NCI-H345 treated with DMSO at 0.1 percent for 48 hours (cell line): ENCODE measurements around the gene MSMP.
A peak's percentile ranks its signal among the peaks of the same experiment; 100 is the strongest.

Source experiments
- DNase-seq: peaks from one replicate; lab custom pipeline; 2025; ENCODE audit not compliant: unreplicated experiment; lab: John Stamatoyannopoulos, UW

Gene MSMP

DNA sequence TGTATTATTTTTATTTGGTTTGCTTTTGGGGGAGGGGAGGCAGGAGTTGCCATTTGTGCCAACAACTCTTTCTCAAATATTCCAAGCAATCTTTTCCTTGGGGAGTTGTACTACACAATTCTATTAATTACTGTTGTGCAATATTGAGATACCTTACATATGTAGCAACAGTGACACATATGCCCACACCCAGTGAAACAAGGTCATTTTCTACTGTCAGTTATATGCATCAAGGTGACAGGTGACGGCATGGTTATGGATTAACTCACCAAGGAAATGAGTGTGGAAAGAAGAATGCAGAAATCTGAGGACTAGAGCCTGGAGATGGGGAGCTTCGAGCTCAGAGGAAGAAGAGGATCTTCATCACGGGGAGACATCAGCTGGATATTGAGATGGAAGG is 17.9 kb upstream of the MSMP start:
- DNase-seq = no peak

DNA sequence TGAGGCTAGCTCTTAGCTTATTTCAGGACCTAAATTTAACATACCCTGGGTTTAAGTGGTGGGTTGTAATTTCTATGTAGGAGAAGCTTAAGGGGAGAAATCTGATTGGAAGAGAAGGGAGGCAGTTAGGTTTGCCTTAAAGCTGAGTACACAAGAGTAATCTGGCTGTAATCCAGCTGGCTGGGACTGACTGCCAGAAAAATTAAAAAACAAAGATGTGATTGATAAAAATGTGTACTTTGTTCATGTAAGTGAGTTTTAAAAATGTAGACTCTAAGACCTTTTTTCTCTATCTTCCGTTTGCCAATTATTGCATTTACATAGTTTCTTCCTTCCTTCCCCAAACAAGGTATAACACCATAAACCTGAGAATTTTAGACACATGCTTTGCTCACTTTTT is 17.5 kb upstream of the MSMP start:
- peak; percentile 53 for DNase-seq

DNA sequence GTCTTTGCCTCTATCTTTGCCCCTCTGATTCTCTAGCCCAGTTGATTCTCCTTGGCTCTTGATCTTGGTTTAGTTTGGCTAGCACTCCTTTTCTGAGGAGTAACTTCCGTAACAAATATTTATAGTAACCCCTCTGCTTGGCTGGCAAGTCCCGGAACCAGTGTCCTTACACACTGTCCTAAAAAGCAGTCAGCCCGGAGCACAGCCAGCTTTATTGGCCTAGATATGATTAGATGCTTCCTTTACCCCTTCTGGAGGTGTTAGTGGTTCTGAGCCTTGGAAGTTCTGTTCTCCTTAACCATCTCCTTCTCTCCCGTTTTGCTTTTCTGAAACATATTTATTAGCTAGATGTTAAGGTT is 17.0 kb upstream of the MSMP start:
- DNase-seq = no peak

DNA sequence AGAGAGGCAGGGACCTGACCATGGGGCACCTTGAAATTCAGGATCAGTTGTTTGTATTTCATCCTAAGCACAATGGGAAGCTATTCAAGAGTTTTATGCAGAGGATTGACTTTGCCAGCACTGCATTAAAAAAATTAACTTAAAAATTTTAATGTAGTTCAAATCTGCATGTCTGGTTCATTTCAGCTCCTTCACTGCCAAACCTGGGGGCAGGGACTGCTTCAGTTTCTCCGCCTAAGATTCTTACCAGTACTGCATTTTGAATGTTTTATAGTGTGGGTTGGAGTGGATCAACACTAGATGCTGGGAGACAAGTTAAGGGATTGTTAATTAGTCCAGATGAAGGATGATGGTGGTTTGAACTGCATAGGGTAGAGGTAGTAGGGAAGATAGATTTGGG is 15.7 kb upstream of the MSMP start:
- DNase-seq = no peak

DNA sequence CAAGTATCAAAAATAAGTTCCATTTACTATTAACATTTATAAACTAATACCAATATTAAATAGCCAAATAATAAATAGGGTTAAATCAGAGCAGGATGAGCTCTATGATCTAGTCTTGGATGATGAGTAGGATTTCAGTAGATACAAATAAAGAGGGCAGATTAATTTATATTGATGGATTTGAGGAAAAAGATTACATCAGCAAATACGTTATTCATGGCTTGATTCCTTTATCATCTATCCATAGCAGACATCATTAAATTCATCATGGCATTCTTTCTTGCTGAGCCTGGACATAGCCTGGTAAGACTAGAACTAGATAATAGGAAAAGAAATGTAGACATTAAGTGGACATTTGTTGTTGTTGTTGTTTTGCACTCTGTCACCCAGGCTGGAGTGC is 13.4 kb upstream of the MSMP start:
- DNase-seq = no peak

DNA sequence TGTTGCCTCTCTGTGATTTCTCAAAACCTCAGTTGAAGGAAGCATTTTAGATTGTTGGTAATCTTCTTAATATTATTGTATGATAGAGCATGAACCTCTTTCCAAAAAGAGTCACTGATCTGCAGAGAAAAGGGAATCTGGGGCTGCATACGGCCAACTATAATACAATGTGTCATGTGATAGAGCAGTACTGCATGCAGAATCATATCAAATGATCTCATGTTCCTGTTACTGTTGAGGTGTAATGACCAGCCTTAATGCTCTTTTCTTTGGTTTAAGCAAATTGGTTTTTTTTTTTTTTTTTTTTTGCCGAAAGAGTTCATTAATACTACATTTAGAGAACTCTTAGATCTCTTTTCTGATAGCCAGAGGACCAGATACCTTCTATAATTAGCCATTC is 12.9 kb upstream of the MSMP start:
- DNase-seq = no peak

DNA sequence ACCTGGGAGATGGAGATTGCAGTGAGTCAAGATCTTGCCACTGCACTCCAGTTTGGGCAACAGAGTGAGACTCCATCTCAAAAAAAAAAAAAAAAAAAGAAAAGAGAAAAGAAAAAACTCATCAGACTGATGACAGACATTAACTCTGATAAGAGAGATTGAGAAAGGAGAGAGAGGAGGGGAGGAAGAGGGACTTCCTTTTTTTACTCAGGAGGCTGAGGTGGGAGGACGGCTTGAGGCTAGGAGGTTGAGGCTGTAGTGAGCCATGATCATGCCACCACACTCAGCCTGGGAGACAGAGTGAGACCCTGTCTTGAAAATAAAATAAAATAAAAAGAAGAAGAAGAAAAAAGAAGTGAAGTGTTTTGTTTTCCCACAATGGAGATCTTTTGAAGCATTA is 9.7 kb upstream of the MSMP start:
- DNase-seq = no peak

DNA sequence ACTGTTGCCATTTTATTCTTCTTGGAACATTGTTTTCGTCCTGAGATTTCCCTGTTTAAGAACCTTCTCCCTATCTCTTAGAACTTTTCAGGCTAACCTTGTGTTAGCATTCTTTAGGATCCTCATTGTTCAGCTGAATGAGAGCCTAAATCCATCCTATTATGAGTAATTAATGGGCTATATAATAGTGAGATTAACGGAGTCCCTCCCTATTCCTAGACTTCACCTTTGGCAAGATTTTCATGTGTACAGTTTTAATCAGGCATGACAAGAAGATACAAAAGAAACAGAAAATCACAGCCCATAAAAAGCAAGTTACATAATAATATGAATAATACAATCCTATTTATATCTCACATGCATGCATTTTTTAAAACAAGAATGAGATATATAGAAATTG is 9.1 kb upstream of the MSMP start:
- DNase-seq = no peak

DNA sequence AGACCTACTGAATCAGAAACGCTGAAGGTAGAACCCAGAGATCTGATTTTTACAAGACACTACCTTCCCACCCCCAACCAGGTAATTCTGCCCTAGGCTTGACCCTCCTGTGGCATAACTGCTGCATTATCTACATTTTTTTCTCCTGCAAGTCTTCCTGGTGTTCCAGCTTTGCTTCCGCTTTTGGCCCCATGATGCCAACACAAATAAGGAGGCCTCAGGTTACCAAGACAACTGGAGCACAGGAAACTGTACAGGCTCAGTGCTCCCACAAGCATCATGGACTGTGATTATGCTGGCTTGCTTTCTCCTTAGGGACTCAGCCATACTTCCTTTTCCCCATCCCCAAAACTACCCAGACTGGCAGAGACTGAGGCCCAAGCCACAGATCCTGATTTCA is 6.6 kb upstream of the MSMP start:
- no peak for DNase-seq

DNA sequence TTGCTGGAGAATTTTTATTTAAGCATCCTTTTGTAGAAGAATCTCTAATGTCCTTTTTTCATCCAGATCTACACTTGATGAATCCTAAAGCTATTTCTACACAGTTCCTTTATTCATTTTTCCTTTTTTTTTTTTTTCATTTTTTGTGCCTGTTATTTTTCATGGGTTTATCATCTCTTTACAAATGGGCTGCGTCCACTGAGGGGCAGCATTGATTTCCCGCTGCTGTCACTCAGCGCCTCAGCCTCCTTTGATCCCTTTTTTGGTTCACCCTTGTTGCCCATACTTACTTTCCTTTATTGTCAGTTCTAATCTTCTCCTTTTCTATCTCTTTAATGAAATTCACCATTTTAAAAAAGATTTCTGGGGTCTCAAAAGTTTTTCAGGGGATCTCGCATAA is 5.7 kb upstream of the MSMP start:
- DNase-seq = no peak

DNA sequence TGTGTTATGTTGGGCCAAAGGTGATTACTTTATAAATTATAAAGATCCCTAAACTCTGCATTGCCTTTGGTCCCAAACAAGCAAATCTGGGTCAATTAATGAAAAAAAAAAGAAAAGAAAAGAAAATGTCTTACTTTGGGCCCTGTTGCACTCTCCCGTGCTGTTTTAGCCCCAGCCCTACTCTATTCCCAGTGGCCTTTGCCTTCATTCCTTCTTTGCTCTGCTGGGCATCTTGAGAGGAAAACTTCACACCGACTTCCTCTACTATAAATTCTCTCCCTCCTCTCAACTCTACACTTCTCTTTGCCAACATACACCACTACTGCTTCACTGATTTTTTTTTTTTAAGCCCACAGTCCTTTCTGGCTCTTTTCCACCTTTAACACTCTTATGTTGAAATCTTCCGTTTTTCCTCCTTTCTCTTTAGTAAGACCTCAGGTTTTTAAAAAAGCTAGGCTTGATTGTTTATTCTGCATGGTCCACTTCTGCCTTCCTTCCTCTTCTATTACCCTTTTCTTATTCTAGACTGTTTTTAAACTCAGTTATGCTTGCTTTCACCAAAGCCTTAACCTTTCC is 4.5 kb upstream of the MSMP start:
- no peak for DNase-seq

DNA sequence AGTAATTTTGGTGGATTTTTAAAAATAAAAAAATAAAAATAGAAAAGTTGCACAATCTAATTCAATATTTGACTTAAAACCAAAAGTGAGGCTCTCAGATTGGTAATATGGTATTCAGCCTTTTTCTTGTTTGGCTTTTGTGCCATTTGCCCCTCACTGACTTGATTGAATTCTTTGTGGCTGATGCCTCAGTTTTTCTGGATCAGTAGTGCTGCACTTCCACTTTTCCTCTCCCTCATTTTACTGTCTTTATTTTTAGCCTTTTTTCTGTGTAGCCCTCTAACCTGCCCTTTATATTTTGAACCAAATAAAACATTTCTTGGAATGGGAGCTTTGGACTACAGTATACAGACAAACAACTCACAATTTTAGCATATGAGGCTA is 3.8 kb upstream of the MSMP start:
- DNase-seq = no peak

DNA sequence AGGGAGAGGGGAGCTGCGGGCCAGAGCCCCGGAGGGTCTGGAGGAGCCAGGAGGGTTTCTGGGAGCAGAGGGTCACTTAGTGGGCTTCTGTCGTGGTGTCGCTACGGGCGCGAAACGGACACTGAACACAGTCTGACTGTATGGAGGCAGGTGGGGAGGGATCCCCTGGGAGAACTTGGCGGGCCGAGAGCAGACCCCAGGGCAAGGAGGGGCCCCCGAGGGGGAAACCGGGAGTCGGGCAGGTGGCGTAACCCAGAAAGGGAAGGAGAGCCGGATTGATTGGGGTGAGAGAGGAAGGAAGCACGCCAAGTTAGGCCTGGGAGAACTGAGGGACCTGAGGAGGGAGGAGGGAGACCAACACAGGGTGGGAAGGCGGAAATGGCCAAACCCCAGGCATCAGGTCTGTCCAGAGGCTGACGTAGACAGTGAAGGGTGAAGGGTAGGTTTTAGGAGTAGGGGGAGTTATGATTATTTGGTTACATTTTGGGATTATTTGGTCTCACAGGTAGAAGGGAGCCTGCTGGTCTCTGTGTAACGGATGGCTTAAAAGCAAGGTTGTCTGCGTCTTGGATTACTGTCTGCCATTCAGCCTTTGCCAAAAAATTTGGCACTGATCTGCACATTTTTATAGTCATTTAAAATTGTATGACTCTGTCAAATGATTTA is 3.3 kb upstream of the MSMP start:
- DNase-seq = peak; percentile 54

DNA sequence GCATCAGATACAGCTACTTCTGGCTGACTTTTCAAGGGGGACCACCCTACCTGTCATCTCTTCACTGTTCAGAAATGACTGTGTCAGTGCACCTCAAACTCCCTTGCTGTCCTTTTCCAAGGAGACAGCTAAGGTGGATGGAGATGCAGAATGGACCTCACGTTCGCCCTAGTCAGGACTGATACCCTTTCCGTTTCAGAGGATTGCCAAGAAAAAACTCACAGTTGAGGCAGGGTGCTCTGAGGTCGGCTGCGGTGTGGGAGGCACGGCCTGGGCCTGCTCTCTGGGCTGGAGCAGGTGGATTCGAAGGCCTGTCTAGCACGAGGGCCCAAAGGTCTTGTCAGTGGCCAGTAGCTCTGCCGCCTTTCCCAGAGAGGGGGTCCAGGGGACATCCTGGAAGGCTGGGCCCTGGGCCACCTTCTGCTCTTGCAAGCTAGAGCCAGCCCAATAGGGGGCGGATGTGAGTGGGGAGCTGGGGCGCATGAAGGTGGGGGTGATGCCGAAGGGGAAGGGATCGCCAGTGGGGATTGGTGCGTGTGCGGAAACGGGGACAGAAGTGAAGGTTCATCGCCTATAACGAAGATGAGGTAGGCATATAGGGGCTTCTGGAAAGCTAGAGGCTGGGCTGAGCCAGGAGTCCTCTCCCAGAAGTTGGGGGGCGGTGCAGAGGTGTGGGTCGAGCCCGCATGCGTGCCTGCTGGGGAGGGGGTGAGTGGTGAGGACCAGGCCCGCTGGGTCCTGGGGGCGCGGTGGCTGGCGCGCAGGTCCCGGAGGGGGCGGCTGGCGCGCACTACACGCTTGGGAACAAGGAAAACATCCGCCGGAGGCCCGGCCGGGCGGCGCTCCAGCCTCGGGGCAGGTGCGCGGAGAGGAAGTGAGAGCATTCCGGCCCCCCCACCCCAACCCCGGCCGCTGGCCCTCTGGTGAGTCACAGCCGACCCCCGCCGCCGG is 2.5 kb upstream of the MSMP start:
- peak; percentile 60 for DNase-seq

DNA sequence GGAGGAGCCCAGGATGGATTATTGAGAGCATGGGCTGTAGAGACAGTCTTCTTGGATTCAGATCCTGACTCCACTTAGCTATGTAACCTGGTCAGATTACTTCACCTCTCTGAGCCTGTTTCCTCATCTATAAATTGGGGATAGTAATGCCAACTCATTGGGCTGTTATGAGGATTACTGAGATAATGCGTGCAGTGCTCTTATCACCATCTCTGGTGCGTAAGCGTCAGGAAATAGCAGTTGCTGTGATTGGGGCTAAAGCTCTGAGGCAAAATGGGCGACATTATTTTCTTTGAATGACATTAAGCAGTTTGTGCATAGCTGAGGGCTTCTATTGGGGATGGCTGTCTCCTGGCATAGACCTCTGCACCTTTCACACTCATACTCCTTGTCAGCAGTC is 995 bp upstream of the MSMP start:
- DNase-seq = no peak

DNA sequence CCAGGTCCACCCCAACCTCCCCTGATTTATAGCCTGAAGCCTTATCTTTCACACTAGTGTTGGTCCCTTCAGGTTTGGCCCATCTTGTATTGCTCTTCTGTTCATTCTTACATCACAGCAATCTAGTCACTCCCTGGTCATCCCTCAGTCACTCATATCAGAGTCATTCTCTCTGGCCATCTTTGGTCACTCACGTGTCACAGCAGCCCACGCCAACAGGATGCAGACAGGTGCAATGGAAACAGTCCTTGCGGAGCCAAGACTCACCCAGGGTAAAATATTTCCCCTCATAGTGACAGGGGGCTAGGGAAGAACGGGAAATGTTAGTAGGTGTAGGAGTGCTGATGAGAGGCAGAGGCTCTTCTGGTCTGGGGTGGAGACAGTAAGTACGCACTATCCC is 610 bp downstream of the MSMP start:
- no peak for DNase-seq

DNA sequence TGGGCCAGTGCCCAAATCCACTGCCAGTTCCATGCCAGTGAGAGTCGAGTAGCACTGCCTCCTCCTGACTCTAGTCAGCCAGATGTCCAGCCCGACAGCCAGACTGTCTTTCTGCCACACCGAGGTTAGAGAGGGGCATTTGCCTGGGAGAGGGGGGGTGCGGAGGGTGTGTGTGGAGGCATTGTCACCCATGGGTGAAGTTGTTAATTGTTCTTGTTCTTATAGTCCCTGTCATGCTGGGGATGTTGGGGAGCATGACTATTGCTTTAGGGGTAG is 3.9 kb downstream of the MSMP start:
- no peak for DNase-seq

DNA sequence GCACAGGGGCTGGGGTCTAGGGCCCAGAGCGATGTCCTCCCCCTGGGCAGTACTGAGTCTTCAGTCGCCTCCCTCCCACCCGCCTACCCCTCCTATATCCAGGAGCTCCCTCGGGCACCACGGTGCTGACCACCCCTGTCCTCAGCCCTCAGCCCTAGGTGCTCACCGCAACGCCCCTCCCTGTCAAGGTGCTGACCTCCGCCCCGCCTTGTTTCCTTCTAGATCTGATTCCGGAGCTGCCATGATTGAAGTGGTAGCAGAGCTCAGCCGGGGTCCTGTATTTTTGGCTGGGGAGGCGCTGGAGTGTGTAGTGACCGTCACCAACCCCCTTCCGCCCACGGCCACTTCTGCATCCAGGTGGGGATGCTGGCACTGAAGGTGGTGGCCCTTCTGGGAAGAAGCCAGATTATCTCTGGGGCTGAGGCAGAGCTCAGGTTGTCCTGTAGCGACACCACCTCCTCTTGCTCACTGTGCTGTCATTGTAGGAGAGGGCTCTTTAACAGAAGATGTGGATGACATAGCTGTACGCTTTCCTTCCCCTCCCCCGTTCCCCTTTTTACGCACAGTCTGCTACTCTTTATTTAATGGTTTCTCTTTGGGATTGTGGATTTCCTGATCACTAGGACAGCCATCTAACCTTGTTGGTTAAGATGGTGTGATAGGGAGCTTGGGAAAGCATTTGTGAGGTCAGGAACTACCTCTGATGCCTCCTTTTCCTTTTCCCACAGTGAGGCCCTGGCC is 4.4 kb downstream of the MSMP start:
- DNase-seq = no peak

DNA sequence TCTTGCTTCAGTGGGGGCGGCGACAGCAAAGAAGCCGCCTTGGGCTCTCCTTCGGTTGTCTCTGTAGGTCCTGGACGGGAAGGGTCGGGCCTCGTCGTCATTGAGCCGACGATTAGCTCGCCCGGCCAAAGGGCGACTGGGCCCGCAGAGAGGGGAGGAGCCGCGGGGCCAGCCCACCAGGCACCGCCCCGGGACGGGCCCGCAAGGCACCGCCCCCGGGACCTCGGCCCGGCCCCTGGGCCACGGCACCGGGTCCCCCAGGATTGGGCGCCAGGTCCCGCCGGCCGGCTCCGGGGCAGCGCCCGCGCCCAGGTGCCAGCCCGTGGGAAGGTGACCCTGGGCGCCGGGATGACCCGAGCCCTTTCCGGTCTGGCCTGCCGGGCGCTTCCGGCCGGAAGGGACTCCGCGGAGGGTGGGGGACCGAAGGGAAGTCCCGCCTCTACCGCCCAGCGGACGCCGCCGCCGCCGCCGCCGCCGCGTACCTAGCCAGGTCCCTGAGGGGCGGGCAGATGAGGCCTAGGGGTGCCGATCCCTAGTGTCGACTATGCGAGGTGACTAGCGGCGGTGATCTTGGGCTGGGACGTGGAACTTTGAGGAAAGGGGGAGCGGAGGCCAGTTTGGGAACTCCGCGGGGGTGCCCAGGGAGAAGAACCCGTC is 5.1 kb downstream of the MSMP start, which contains the start of the genes GBA2 and RGP1:
TSS of gene GBA2 (minus strand) at position 371 of the 657 bp plus-strand sequence. CDS start 524 bp downstream, outside the sequence.
TSS of gene RGP1 (plus strand) at position 430 of the 657 bp plus-strand sequence. CDS start 469 bp downstream, outside the sequence.
- peak; percentile 39 for DNase-seq

DNA sequence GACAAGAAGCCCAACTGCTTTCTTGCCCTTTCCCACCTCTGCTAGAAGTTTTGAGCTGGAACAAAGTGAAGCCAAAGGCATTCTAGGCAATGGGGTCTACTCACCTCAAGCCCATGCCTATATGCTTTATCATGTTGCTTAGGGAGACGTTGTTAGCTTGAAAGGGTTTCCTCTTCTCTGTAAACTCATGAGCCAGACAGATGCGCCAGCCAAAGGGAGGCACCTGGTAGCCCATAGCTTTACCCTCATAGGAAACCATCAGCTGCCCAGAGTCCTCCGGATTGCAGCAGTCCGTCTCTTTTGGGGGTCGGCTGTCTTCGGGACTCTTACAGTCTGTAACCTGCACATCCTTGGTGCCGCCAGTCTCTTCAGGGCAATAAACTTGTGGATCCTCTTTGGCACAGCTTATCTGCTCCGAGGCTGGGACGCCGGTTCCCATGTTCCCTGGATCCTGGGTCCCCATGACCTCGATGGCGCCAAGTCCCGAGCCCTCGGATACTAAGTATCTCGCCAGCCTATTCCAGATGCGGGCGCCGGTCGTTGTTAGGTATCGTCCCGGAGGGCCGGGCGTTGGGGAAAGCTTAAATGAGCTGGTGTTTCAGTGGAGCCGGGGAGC is 5.7 kb downstream of the MSMP start:
- DNase-seq = no peak

DNA sequence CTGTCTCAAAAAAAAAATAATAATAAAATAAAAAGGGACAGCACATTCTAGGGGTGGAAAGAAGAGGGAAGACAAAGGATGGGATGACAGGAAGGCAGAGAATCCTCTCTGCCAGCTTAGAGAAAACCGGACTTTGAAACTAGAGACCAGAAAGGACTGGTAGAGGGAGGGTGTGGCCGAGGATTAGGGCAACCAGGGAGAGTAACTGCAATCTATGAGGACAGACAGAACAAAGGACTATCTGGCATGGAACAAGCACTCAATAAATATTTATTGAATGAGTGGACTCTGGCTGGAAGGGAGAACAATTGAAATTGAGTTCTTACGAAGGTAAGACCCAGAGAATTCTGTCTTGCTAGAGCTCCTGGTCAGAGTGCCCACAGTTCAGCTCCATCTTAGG is 7.5 kb downstream of the MSMP start:
- DNase-seq = no peak
